H1 (cell line): ENCODE data around the gene BTBD16. TPM values are rescaled to one million over a fixed set of nuclear protein-coding genes. Genes with fewer than 3 reads are reported as not detected.

Experiments
- CTCF ChIA-PET: fragments of 300-600 bp; sonication (Branson Sonifier 250); formaldehyde crosslinking; loops from one replicate; lab custom pipeline; 2021; ENCODE audit not compliant: partially characterized antibody; lab: Charles Lee
- POLR2A ChIA-PET: fragments of 300-600 bp; sonication (Branson Sonifier 250); formaldehyde crosslinking; loops from one replicate; lab custom pipeline; 2021; ENCODE audit warnings: inconsistent platforms; ENCODE audit not compliant: partially characterized antibody; lab: Charles Lee
- DNase-seq, 2 experiments: peaks; one replicate each; pipeline versions ENCODE4 v3.0.0 to v3.0.0-alpha.2; 2010 to 2022; ENCODE audit warnings: low spot score in 2 of 2, low read depth in 1 of 2, mixed read lengths in 1 of 2
- FAIRE-seq: peaks from 2 replicates; lab custom pipeline; 2011; peaks lifted over from hg19 to GRCh38; lab: Jason Lieb, UNC
- H2AFZ ChIP-seq: 2 replicates; pipeline ENCODE4 v1.8.1; 2012; ENCODE audit warnings: low read length, inconsistent platforms
- H2AK5ac ChIP-seq: 2 replicates; pipeline ENCODE4 v1.6.1; 2013; ENCODE audit warnings: low read depth, low read length
- H2BK120ac ChIP-seq: replicated peaks from 2 replicates; pipeline ENCODE3; 2013; ENCODE audit warnings: low read depth, low read length, inconsistent platforms
- H2BK12ac ChIP-seq: 2 replicates; pipeline ENCODE4 v1.6.1; 2013; ENCODE audit warnings: low read depth, low read length
- H2BK15ac ChIP-seq: 2 replicates; pipeline ENCODE4 v1.6.1; 2013; ENCODE audit warnings: low read length
- H2BK20ac ChIP-seq: 2 replicates; pipeline ENCODE4 v1.6.1; 2013; ENCODE audit warnings: low read length
- H2BK5ac ChIP-seq: 2 replicates; pipeline ENCODE4 v1.6.1; 2013; ENCODE audit warnings: low read depth, low read length
- H3K14ac ChIP-seq: 2 replicates; pipeline ENCODE4 v1.6.1; 2013; ENCODE audit warnings: inconsistent platforms; ENCODE audit not compliant: insufficient read length
- H3K18ac ChIP-seq: 2 replicates; pipeline ENCODE4 v1.6.1; 2013; ENCODE audit warnings: low read length; ENCODE audit errors: extremely low read depth
- H3K23ac ChIP-seq: 2 replicates; pipeline ENCODE4 v1.6.1; 2013; ENCODE audit warnings: inconsistent platforms; ENCODE audit not compliant: insufficient read length
- H3K23me2 ChIP-seq: 2 replicates; pipeline ENCODE4 v1.6.1; 2013; ENCODE audit warnings: low read depth, low read length
- H3K27ac ChIP-seq: 2 replicates; pipeline ENCODE4 v1.6.1; 2011; ENCODE audit warnings: low read depth, low read length, inconsistent platforms
- H3K27me3 ChIP-seq, 4 experiments: replicated peaks in 1 of 4; 1 replicate in 1 of 4; 2 replicates in 3 of 4; pipeline versions ENCODE4 v1.6.1 to v1.8.1; 2011 to 2013; ENCODE audit warnings: low read length in 3 of 4, mild to moderate bottlenecking in 3 of 4, inconsistent platforms in 2 of 4, mixed read lengths in 2 of 4, moderate library complexity in 1 of 4; ENCODE audit not compliant: control insufficient read depth in 3 of 4, insufficient read depth in 3 of 4; ENCODE audit errors: extremely low read depth in 1 of 4
- H3K36me3 ChIP-seq, 4 experiments: 2 replicates each; pipeline versions ENCODE4 v1.6.1 to v1.8.1; 2011 to 2013; ENCODE audit warnings: mild to moderate bottlenecking in 4 of 4, low read length in 3 of 4, moderate library complexity in 2 of 4, control low read depth in 1 of 4, inconsistent platforms in 1 of 4; ENCODE audit not compliant: insufficient read depth in 4 of 4, control insufficient read depth in 2 of 4
- H3K4ac ChIP-seq: replicated peaks from 2 replicates; pipeline ENCODE3; 2013; ENCODE audit warnings: low read length, low read depth, mixed read lengths, inconsistent platforms; ENCODE audit not compliant: insufficient read length
- H3K4me1 ChIP-seq, 4 experiments: replicated peaks in 1 of 4; 1 replicate in 1 of 4; 2 replicates in 3 of 4; pipeline versions ENCODE4 v1.6.1 to v1.8.1; 2011 to 2013; ENCODE audit warnings: low read length in 3 of 4, inconsistent platforms in 2 of 4, mixed read lengths in 1 of 4; ENCODE audit not compliant: insufficient read depth in 4 of 4, control insufficient read depth in 3 of 4
- H3K4me2 ChIP-seq, 2 experiments: 2 replicates each; pipeline versions ENCODE4 v1.6.1 to v1.8.1; 2011 to 2013; ENCODE audit warnings: low read depth in 2 of 2, low read length in 2 of 2, control low read depth in 1 of 2, inconsistent platforms in 1 of 2, mild to moderate bottlenecking in 1 of 2; ENCODE audit not compliant: insufficient read depth in 1 of 2
- H3K4me3 ChIP-seq, 4 experiments: fragments of 200-600, 300-600 bp in 1 of 4; sonication (generic), shearing (Covaris generic), sonication (Bioruptor Twin) in 1 of 4; 2 replicates each; pipeline versions ENCODE4 v1.5.1 to v1.8.1; 2011 to 2016; ENCODE audit warnings: low read length in 4 of 4, low read depth in 3 of 4, control low read depth in 2 of 4, inconsistent platforms in 2 of 4, mild to moderate bottlenecking in 2 of 4, mixed read lengths in 1 of 4, moderate library complexity in 1 of 4; ENCODE audit not compliant: insufficient read depth in 2 of 4; ENCODE audit errors: extremely low read depth in 1 of 4
- H3K56ac ChIP-seq: replicated peaks from 2 replicates; pipeline ENCODE3; 2013; ENCODE audit warnings: low read depth, mild to moderate bottlenecking, mixed read lengths, low read length, inconsistent platforms; ENCODE audit not compliant: insufficient read length
- H3K79me1 ChIP-seq: 2 replicates; pipeline ENCODE4 v1.6.1; 2013; ENCODE audit warnings: low read depth, low read length, control low read depth
- H3K79me2 ChIP-seq, 2 experiments: 2 replicates each; pipeline versions ENCODE4 v1.6.1 to v1.8.1; 2012 to 2013; ENCODE audit warnings: low read length in 2 of 2, mild to moderate bottlenecking in 2 of 2, inconsistent platforms in 1 of 2; ENCODE audit not compliant: insufficient read depth in 2 of 2, control insufficient read depth in 1 of 2
- H3K9ac ChIP-seq, 4 experiments: replicated peaks in 1 of 4; 1 replicate in 1 of 4; 2 replicates in 3 of 4; pipeline versions ENCODE4 v1.6.1 to v1.8.1; 2011 to 2013; ENCODE audit warnings: low read depth in 3 of 4, low read length in 3 of 4, control low read depth in 2 of 4, mild to moderate bottlenecking in 2 of 4, moderate library complexity in 2 of 4, inconsistent platforms in 1 of 4; ENCODE audit errors: extremely low read depth in 1 of 4
- H3K9me3 ChIP-seq, 2 experiments: 2 replicates each; pipeline versions ENCODE4 v1.6.1 to v1.8.1; 2012 to 2013; ENCODE audit warnings: mild to moderate bottlenecking in 2 of 2, moderate library complexity in 2 of 2, control low read depth in 1 of 2, inconsistent platforms in 1 of 2, low read depth in 1 of 2, low read length in 1 of 2, mixed read lengths in 1 of 2; ENCODE audit not compliant: insufficient read depth in 2 of 2
- H4K20me1 ChIP-seq, 2 experiments: replicated peaks in 1 of 2; 2 replicates each; pipeline versions ENCODE3 to v1.8.1; 2011 to 2013; ENCODE audit warnings: inconsistent platforms in 2 of 2, low read length in 2 of 2, mild to moderate bottlenecking in 1 of 2; ENCODE audit not compliant: insufficient read depth in 2 of 2, control insufficient read depth in 1 of 2
- H4K5ac ChIP-seq: 2 replicates; pipeline ENCODE4 v1.6.1; 2013; ENCODE audit warnings: low read length, low read depth, mixed read lengths, inconsistent platforms; ENCODE audit not compliant: insufficient read length
- H4K8ac ChIP-seq: 2 replicates; pipeline ENCODE4 v1.8.0; 2013; ENCODE audit warnings: mild to moderate bottlenecking, moderate library complexity, low read length, inconsistent platforms; ENCODE audit not compliant: insufficient read depth; ENCODE audit errors: extremely low read depth
- H4K91ac ChIP-seq: replicated peaks from 2 replicates; pipeline ENCODE3; 2013; ENCODE audit warnings: low read length, mixed read lengths, inconsistent platforms; ENCODE audit not compliant: insufficient read length
- EZH2 ChIP-seq: fragments of 200-600 bp; sonication (generic); IDR thresholded peaks from 2 replicates; pipeline ENCODE4 v1.7.1; 2012; ENCODE audit warnings: low read depth, mild to moderate bottlenecking, moderate library complexity, low read length, inconsistent platforms; ENCODE audit not compliant: severe bottlenecking
- JUND ChIP-seq: IDR thresholded peaks from 2 replicates; pipeline ENCODE4 v1.6.1; 2011; ENCODE audit warnings: mild to moderate bottlenecking, improper control_type of control experiment, low read length
- POLR2AphosphoS5 ChIP-seq: IDR thresholded peaks from 2 replicates; pipeline ENCODE4 v1.6.1; 2011; ENCODE audit warnings: low read depth, low read length
- RFX5 ChIP-seq: IDR thresholded peaks from 2 replicates; pipeline ENCODE4 v1.6.1; 2011; ENCODE audit warnings: low read depth, low read length, improper control_type of control experiment, borderline replicate concordance
- SAP30 ChIP-seq: fragments of 300-600 bp; sonication (generic); IDR thresholded peaks from 2 replicates; pipeline ENCODE4 v1.7.1; 2012; ENCODE audit warnings: low read length, moderate library complexity, mild to moderate bottlenecking, inconsistent platforms; ENCODE audit not compliant: insufficient read depth, insufficient replicate concordance
- WGBS, 2 experiments: shearing (Covaris generic) in 1 of 2; methylation state at CpG; one replicate each; pipeline versions ENCODE4 v1.1.6 to v1.1.7; 2013 to 2015; ENCODE audit warnings: low lambda C conversion rate in 2 of 2, mixed read lengths in 2 of 2, inconsistent platforms in 1 of 2, low coverage in 1 of 2, missing lambda C conversion rate in 1 of 2; ENCODE audit not compliant: insufficient replicate concordance in 2 of 2, insufficient coverage in 1 of 2, insufficient read length in 1 of 2; ENCODE audit errors: extremely low coverage in 1 of 2, missing lambda C conversion rate in 1 of 2; 5-methylcytosine and 5-hydroxymethylcytosine counted together
- polyA plus RNA-seq, 7 experiments: library from polyadenylated mRNA; depleted of rRNA in 3 of 7; stranded (reverse) in 5 of 7; unstranded in 2 of 7; fragments of >200 nt in 5 of 7; fragments of 200-250 nt in 2 of 7; gene quantifications; 1 replicate in 5 of 7; 2 replicates in 1 of 7; 4 replicates in 1 of 7; pipeline versions ENCODE4 v1.2.1 to v1.2.3, GENCODE V29; 2011 to 2013; ENCODE audit warnings: missing spikeins in 2 of 7, mixed read lengths in 2 of 7
- total RNA-seq: library from RNA; stranded (reverse); fragmentation: NEBNext Ultra II Directional; extraction: Animal tissue kit (Norgen Biotek cat#: 25700); gene quantifications from 2 replicates; pipeline ENCODE4 v1.2.1, GENCODE V29; 2021
- TF ChIP-seq, protein P1 (sequence below): IDR thresholded peaks from 2 replicates; pipeline ENCODE4 v1.6.1; 2012; ENCODE audit warnings: inconsistent platforms

Gene BTBD16
- total and polyA plus RNA-seq, 2 of the 8 experiments (the other 6 are each of a cell fraction or from before 2014, with no cell fraction given), result 0.05 TPM; not detected in 1

DNA sequence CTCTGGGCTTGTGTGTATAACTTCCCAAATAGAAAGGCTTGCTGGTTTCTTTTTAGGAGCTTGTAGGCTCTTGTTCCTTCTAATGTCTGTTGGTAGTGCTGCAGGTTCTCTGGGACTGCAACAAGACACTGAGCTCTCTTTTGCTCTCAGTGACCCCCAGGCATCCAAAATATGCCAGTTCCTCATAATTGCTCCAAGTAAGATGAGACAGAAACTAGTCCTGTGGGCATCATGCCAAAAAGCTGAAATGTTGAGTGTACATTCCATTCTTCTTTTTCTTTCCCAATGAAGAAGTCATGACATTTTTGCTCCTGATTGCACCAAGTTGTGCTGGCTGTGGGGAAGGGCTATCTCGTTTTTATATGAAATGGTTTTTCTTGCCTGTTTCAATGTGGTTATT, 7.1 kb upstream of the BTBD16 start:
- Histone ChIP-seq H2BK20ac (no peak overlapping the region), H2BK5ac (no peak overlapping the region), H3K56ac (no peak overlapping the region), H4K8ac (no peak overlapping the region), H3K79me2 (no peaks in the 10 kb centered on the region), H3K23me2 (no peaks in the 10 kb centered on the region), H3K4ac (no peak overlapping the region), H3K27me3 (no peaks in the 10 kb centered on the region), H4K5ac (no peak overlapping the region), H2BK15ac (no peak overlapping the region), H3K4me2 (no peak overlapping the region), H3K27ac (no peak overlapping the region), H3K23ac (no peak overlapping the region), H3K9ac (no peak overlapping the region), H4K91ac (no peak overlapping the region), H3K9me3 (peaks cover 0 to 3% of the 10 kb centered on the region in 2 experiments; a peak in 3 of 4 replicates), H3K36me3 (0 out of 8 replicates have a peak, but pooled peaks cover 0 to 3% (median 0%) of the 10 kb centered on the region in 4 experiments), H3K4me1 (peaks cover 0 to 3% (median 2%) of the 10 kb centered on the region in 4 experiments; a peak in 3 of 7 replicates), H3K18ac (no peak overlapping the region), H3K14ac (no peak overlapping the region), H2BK120ac (no peak overlapping the region), H3K79me1 (no peaks in the 10 kb centered on the region), H2AFZ (no peak overlapping the region), H4K20me1 (peaks cover 0 to 2% of the 10 kb centered on the region in 2 experiments), H2BK12ac (no peak overlapping the region), H3K4me3 (no peak overlapping the region), H2AK5ac (no peak overlapping the region)
- no peak for TF ChIP-seq JUND
- no peak for TF ChIP-seq RFX5
- TF ChIP-seq POLR2AphosphoS5, result no peak
- TF ChIP-seq EZH2, result no peak
- TF ChIP-seq, protein P1, sequence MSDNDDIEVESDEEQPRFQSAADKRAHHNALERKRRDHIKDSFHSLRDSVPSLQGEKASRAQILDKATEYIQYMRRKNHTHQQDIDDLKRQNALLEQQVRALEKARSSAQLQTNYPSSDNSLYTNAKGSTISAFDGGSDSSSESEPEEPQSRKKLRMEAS, result no peak
- TF ChIP-seq SAP30, result no peak
- CTCF ChIA-PET, result interaction anchor here (0.7 to 1.3 kb wide), 3 partner anchors 9 to 171 kb away, joined by 3 read pairs; no protein-coding TSS in a partner anchor
- WGBS, 2 experiments, result 80% methylated on average over 1 of the region's 1 CpG; no CpG with 5 or more reads in 1 of the 2 experiments
- FAIRE-seq (no peak), DNase-seq (no peak)
- POLR2A ChIA-PET, result no interaction called here
